Stimulated activated CD8-positive, alpha-beta memory T cell treated with anti-CD3 and anti-CD28 coated beads, Interleukin-7, amount 100 ng/mL, for 4 hours (primary cell): ENCODE measurements around the gene JAZF1.

Experiments used
- DNase-seq, 2 donors: peaks; one replicate each; pipeline ENCODE4 v3.0.0-alpha.2; 2020; ENCODE audit warnings: low read depth in 2 of 2

JAZF1 gene

DNA sequence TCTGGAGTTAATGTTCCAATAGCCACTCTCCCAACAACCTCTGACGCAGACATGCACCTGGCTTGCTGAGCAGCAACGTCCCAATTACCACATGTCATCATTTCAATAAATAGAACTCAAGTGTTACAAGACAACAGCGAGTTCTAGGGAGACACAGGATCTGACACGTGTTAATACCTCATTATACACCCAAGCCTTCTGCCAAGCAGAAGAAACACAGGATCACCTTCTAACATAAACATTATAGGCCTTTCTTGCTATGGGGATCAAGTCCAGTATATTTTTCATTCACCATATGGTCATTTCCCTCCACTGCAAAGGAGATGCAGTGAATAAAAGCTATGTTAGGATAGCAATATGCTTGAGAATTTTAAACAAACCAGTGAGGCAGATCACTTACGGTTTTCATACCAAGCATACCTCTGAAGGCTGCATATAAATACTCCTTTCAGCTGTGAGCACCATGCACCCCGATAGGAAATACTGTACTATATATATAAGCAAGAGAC lies 74.2 kb downstream of the JAZF1 start:
- DNase-seq = no peak

- no peak for DNase-seq
Observed at GRCh38 chr7:28105234-28105633, 75.4 kb downstream of the JAZF1 start.

DNA sequence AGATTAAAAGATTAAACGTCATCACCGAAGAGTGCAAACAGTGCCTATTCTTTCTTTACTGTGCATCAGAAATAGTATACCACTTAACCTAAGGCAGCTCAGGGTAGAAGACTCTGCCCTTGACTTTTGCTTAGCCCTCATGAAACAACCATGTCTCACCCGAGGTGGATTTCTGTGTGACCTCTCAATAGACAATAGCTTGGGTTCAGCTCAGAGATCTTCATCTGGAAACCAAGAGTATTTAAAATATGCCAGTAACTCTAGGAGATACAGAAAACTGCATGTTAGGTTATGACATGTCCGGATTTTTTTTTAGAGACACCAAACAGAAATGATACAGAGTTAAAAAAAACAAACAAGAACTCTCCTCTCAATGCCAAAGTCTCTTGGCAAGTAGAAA lies 75.8 kb downstream of the JAZF1 start:
- no peak for DNase-seq

- DNase-seq = no peak
Observed at GRCh38 chr7:28104041-28104541, 76.5 kb downstream of the JAZF1 start.

GRCh38 chr7:28102797-28103196 lies 77.8 kb downstream of the JAZF1 start:
- DNase-seq = no peak

DNA sequence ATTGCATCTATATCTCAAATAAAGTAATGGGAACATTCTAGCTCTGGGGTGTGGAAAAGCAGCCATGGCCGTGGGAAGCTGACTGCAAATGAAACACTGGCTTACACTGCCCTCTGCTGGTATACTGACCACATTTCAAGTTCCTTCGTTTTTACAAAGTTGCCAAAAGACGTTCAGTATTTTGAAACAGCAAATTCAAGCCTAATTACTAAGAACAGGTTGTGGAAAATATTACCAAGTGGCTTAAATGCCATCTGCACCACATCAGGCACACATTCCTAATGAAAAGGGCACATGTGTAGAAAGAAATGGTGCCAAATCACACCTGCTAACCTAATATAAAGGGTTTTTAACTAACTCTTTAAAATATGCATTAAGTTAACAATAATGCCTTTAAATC lies 83.9 kb downstream of the JAZF1 start:
- no peak for DNase-seq

DNA sequence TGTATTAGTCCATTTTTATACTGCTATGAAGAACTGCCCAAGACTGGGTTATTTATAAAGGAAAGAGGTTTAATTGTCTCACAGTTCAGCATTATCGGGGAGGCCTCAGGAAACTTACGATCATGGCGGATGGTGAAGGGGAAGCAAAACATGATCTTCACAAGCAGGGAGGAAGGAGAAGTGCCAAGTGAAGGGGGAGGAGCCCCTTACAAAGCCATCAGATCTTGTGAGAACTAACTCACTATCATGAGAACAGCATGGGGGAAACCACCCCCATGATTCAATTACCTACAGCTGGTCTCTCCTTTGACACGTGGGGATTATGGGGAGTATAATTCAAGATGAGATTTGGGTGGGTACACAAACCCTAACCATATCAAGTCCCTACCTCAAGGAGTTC lies 85.4 kb downstream of the JAZF1 start:
- DNase-seq = no peak

GRCh38 chr7:28093623-28094232 lies 86.9 kb downstream of the JAZF1 start:
- DNase-seq = no peak

DNA sequence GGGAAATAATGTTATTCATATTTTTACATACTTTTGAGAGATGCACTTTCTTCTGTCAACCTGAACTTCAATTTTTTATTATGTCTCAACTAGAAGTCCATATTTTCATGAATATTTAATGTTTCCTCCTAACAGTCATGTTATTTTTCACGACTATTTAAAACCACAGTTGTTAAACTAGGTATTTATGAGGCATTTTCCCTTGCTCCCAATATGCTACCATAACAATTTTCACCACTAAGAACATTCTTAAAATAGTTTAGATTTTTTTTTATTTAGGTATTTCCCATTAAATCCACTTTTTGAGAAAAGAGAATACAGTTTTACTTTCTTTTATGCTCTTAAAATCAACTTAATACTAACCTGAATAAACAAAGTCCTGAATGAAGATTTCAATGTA lies 89.4 kb downstream of the JAZF1 start:
- no peak for DNase-seq

DNA sequence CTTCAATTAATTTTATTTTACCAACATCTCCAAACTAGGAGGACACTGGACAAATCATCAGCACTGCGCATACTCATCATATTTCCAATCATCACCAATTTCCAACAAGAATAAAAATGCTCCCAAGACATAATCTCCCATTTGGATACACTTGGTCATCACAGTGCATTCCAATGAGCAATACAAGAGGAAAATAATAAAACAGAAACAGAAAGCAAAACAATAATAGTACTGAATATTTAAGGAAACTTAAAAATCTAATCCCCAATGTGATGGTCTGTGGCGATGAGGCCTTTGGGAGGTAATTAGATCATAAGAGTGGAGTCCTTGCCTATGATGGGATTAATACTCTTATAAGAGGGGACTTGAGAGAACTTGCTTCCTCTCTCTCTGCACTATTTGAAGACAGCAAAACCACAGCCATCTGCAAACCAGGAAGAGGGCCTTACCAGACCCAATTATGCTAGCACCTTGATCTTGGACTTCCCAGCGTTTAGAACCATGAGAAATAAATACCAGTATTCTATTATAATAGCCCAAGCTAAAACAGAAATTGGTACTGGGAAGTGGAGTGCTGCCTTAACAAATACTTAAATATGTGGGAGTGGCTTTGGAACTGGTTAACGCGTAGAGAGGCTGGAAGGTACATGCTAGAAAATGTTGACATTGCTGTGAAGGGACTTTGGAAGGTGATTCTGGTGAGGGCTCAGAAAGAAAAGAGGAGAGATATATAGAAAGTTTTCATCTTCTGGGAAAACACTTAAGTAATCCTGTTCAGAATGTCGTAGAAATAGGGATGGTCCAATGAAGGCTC lies 91.5 kb downstream of the JAZF1 start:
- DNase-seq = no peak

DNA sequence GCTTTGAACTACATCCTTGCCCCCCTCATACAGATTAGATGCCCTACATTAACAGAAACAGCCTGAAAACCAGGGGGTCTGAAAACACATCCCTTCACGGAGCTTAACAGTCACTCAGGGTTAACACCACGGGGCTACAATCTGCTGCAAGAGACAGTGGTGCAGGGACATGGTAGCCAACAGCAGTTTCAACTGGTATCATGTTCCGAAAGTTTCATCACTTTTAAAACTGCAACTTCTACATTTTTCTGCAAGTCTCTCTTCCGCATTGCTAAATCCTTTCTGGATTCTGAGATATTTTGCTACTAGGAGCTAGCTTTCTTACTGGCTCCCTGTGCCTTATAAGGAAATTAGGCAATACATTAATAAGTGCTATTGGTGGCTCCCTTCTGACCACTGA lies 92.6 kb downstream of the JAZF1 start:
- no peak for DNase-seq

- no peak for DNase-seq
Observed at GRCh38 chr7:28086198-28086597, 94.4 kb downstream of the JAZF1 start.

DNA sequence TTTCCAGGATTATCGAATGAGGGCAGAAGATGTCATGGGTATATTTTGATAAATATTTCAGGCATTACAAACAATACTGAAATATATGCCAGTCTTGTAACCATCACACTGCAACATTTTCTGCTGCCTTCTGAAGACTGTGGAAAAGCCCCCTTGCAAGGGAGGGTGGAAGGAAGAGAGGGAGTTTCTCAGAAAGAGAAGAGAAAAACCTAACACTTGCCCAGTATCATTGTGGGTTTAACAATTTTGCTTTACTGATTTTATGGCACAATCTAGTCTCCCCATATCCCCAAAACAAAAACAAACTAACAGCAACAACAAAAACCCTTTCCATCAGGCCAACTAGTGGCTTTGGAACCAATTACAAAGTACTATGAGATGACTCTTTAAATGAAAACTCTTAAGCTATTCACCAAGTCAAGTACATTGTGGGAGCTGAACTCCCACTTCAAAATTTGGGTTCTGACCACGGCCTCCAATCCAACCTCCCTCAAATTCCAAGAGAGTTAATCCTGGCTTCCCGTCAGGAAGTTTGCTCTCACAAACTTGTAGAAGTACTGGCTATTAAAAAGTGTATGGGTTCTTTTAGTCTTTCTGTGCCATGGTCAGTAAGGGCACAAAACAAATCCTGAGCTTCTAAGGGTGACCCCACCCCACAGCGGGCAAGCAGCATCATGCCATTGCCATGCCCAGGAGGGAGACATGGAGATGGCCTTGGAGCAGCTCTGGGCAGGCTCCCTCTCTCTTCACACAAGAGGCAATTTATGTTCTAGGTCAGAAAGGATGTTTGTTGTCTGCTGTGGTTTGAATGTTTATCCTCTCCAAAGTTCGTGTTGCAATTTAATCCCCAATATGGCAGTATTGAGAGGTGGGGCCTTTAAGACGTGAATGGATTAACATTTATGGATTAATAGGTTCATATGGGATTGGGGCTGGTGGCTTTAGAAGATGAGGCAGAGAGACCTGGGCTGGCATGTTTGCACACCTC lies 96.3 kb downstream of the JAZF1 start:
- DNase-seq = no peak

DNA sequence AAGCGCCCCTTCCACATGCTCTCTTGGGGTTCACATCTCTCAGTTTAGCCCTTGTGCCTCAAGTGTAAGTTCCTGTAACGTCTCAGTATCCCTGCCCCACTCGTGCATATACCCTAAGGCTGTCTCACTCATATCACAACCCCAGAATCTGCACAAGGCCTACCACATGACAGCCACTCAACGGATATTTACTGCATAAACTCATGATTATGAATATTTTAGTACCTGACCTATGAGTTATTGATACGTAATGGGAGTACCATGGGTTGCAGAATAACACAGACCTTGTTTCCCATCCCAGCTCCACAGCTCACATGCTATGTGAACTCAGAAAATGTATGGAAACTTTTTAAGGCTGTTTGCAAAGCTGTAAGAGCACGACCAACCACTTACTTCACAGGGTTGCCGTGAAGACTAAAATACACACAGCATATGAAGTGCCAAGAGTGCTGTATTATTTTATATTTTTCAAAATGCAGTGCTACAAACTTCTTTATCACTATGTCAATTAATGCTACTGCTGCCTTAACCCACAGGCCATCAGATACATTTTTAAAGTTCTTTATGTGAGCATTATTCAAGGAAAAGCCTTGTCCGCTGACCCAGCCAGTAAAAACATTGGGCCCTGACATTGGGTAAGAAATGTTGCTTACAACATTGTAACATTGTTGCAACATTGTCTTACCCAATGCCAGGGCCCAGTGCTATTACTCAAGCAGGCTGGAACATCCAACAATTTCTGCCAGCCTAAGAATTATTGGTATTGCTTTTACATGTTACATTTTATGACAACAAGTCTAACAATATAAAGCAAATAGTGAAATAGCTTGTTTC lies 97.2 kb downstream of the JAZF1 start:
- no peak for DNase-seq

DNA sequence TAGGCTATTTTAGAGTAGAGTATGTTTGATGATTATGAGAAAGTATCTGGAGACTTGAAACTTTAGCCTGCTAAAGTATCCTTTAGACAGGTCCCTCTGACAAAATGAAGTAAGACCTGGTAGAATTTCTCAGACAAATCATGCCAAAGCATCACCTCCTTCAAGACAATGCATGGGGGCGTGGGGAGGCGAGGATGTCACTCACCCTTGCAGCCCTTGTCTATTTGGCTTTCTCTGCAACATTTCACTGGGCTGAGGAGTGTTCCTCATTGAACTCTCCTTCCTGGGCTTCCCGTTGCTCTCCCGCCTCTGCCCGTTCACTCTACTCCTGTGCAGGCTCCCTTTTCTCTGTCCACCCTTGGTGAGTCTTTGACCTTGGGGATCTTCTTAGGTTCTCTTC lies 98.5 kb downstream of the JAZF1 start:
- no peak for DNase-seq

DNA sequence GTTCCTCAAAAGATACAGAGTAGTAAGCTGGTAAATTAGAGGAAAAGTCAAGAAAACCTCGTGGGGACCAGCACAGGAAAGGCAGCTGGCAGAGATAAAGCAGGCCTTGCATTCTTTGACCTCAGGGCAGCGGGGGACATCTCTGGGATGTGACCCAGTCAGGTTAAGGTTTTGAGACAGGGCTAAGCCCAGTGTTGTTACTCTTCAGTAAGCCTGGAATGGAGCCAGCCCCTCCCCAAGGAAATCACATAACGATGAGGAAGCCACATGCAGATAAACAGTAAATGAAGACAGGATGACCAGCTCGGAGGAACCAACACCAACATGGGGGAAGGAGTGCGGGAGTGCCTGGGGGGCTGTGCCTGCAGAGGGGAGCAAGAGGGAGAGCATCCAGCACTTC lies 99.6 kb downstream of the JAZF1 start:
- no peak for DNase-seq

- DNase-seq = peak; percentile 19 to 44
Observed at GRCh38 chr7:28078036-28078901, 102.3 kb downstream of the JAZF1 start.

GRCh38 chr7:28077616-28078015 lies 103.0 kb downstream of the JAZF1 start:
- no peak for DNase-seq

- DNase-seq = no peak
Observed at GRCh38 chr7:28076423-28077200, 104.0 kb downstream of the JAZF1 start.
